GM18867 (cell line): Measurements from ENCODE around the gene LRP1B.

Experiments used
- ATAC-seq: cut with Tn5 transposase; IDR thresholded peaks from one replicate; pipeline ENCODE4 v1.9.1; 2021; ENCODE audit warnings: mild to moderate bottlenecking, moderate library complexity; ENCODE audit not compliant: unreplicated experiment

The LRP1B gene

DNA sequence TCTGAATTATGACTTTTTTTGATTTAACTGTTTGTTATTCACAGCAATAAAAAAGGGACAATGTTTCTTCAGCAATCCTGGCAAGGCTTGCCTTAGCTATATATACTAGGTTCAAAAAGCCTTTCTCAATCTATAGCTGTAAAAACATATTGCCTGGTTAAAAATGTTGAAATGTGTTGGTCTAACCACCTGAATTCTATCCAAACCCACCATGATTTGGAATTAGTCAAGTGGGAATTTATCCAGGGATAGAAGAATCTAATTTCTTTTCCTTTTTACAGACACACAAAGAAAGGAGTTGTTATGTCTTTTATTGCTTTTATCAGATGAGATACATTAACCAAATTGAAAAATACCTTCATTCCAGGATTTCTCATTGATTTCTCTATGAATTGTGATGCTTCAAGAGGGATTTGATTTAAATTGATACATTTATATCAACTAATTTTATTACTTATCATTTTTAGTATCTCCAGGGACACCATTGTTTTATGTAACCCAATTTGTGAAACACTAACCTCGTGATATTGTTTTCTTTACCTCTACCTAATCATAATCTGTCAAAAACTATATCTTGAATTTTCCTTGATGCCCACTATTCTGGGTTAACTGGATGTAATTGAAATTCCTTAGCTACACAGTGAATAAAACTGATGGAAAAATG lies 88.1 kb downstream of the LRP1B start:
- ATAC-seq = no peak

DNA sequence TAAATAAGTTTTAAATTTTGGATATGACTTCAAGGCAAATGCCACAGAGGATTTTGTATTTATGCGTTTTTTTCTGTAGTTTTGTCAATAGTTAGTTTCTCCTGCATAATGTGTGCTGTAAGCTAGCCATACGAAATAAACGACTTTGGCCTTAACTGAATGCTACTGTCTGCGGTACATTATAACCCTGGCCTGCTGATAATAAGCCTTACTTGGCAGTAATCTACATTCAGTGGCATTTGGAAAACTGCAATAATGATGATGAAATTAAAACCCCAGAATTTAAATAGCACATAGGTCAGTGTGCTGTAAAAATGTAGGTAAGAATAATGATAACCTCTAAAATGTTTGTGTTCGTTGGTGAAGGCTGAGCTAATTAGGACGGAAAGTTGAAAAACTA lies 88.8 kb downstream of the LRP1B start:
- ATAC-seq = no peak

DNA sequence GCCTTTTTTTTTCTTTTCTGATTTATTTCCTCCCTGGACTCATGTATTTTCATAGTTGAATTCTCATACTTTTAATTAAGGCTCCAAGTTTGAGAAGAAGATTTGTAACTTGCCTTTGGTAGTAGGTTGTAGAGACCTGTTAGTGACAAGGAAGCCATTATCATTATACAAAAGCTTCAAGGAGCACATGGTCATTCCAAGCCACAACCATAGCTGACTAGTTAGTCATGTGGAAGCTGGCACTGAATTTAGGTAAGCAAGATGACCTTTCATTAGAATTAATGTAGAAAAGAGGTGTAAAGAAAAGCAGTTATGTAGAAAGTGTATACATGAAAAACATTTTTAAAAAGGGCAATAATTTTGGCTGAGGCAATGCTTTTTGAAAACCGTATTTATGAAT lies 89.7 kb downstream of the LRP1B start:
- ATAC-seq = no peak

DNA sequence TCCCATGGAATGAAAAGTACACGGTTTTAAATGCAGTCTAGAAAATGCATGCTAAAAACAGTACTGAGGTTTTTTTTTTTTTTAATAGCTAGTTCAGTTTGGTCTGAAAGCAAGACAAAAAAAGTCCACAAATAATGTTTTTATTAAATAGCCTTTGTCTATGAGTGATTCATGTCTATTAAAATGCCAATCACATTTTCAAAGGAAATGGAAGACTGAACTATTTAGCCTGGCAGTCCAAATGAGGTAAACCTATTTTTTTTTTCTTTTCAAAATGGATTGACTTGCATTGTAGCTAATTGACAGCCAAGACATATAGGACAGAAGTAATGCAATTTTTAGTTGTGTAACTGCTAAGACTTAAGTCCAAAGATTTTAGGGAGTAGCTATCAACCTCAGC lies 90.3 kb downstream of the LRP1B start:
- ATAC-seq = no peak

DNA sequence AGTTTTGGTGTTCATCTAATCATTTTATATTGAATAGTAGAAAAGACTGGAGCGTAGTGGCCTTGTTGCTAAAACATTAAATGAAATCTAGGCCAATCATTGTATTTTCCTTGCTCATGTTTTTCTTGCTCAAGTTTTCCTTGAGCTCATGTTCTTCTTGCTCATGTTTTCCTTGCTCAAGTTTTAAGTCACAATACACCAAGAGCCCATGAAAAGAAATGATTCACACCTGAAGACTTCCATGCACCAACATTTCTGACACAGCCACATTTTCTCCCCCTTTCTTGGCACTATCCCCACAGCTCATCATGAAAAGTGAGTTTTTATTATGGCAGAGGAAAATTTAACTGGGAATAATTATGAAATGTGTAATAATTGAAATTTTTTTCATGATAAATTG lies 92.0 kb downstream of the LRP1B start:
- no peak for ATAC-seq

DNA sequence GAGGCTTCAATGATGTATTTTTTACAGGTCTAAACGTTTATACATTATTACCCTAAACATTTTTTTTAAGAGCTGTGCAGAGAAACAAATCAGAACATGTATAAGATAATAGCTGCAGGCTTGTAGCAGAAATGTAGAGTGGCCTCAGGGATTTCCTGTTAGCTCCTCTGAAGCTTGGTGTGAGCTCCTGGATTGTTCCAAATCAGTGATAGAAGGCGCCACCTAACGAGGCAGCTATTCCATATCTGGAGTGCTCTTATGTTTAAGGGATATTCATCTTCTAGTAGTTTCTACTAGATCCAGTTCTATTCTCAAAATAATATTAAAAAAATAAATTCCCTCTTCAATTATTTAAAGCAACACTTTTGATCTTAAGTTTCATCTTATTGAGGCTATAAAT lies 93.1 kb downstream of the LRP1B start:
- ATAC-seq = no peak

DNA sequence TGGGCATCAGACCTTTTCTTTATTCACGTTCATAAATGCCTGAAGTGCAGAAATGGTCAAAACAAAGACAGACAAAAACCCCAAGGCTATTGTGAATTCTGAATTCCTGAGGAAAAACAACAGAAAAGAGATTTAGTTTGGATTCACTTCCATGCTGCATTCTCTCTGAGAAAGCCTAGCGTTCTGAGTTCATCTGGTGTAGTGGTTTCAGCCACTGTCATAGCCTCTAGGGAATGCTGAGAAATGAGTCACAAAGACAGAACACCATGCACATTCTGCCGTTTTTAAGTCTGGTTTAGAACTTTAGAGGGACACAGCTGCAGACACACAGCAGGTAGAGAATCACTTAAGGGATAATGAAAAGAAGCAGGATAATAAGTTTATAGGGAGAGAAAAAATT lies 93.8 kb downstream of the LRP1B start:
- no peak for ATAC-seq

DNA sequence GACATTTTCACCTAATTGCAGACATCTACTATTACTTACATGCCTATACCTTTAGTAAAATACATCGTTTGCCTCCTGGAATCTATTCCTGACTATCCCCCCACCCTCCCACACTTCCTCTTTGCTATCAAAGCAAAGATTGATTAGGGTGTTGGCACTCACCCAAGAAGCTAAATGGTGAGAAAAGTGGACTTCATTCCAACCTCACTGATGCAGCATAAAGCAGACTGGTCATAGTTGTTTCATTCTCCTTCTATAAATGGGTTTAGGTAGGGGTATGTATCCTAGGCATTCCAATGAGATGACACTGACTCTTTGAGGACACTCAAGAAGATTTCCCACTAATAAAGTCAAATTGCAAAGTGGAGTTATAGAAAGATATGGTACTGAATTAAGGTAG lies 97.4 kb downstream of the LRP1B start:
- ATAC-seq = no peak

DNA sequence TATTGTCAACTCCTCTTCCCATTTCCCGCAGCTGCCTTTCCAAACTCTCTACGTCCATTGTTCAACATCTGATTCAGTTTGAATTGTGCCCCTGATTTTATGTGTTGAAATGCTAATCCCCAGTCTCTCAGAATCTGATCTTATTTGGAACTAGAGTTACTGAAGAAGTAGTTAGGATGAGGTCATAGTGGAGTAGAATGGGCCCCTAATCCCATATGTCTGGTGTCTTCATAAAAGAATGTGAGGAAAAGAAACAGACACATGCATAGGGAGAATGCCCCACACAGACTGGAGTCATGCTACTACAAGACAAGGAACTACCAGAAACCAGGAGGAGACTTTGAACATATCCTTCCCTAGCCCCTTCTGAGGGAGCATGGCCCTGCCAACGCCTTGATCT lies 99.2 kb downstream of the LRP1B start:
- no peak for ATAC-seq

DNA sequence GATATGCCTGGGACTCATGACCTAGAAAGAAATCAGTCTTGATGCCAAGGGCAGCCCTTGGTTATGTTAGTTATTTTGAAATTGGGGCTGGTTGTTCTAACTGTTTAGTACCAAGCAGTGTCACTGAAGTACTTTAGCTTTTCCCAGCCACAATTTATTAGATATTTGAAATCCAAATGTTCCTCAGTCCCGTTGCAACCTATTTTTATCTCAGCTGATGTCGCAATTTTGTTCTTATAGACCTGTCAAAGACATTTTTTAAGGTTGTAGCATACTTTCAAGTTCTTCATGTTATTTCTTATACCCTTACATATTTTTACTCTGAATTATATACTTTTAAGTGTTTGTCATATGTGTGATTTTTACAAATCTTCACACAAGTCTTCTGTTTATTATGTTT lies 100.1 kb downstream of the LRP1B start:
- ATAC-seq = no peak

DNA sequence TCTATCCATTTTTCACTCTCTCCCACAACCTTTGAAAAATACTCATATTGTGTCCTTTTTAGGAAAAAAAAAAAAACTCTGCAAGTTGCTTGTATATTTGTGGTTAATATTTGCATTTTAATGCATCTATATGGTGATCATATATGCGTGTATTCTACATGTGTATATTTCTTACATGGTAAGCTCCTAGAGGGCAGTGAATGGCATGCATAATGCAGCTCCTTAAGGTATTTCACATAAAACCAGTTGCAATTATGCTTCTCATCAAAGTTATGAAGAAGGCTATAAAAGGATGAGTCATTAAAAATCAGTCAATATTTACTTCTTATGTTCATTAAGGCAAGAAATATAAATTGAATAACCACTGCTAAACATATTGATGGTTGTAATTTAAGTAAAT lies 100.8 kb downstream of the LRP1B start:
- no peak for ATAC-seq

DNA sequence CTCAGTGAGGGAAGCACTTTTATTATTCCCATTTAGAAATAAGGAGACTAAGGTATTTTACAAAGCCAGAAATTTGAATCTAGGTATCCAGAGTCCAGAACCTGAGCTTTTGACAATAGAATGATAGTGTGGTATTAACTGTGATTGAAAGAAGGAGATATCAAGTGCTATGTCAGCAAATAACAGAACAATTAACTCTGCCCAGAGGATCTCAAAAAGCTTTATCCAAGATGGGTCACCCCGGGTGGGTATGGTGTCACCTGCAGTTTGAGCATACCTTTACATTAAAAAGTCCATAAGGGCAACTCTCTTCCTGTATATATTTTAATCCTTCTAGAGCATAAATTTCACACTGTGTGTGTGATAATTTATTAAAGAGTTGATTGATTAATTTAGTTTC lies 105.4 kb downstream of the LRP1B start:
- ATAC-seq = no peak

DNA sequence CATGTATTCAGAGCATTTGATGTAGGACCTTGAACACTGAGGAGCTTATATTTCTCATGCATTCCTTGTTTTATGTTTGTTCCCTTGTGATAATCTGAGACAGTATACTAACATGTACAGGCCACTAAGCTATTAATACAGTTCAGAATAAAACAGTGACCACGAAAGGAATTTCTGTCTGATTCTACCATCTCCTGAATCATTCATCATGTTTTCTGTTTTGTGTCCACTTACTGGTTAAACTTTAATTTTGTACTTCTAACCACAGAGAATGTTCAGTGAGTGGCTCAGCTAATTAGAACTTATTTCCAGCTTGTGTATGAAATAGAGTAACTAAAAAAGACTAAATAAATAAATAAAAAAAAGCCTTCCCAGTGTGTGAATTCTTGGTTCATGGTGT lies 110.4 kb downstream of the LRP1B start:
- ATAC-seq = no peak

DNA sequence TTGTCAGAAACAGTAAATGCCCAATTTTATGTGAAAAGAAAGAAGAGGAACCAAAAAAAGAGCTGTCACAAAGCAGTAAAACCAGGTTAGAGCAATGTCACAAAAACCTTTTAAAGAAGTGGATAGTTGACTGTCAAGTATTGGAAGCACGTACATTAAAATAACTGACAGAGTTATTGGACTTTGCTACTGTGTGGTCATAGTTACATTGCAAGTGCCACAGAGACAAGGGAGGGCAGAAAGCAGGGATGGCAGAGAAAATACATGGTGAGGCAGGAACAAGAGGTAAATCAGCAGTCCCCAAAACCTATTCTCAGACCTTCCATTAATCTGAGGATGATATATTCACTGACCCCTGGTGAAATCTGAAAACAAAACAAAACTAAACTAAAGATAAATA lies 116.3 kb downstream of the LRP1B start:
- ATAC-seq = no peak

DNA sequence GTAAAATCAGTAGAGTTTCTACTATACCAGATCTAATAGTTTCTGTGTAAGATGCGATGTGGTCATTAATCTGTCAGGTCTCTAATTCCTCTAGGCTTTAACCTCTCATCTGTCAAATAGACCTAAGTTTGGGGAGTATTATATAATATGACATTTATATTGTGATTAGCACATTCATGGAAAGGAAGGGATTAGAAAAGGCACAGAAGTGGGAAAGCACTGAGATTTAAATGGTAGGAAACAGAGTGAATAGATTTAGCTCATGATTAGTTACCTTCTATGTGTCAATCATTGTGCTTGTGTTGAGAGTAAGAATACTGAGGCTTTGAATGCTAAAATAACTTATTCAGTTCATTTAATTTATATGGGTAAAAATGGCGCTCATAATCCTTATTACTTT lies 118.0 kb downstream of the LRP1B start:
- ATAC-seq = no peak

DNA sequence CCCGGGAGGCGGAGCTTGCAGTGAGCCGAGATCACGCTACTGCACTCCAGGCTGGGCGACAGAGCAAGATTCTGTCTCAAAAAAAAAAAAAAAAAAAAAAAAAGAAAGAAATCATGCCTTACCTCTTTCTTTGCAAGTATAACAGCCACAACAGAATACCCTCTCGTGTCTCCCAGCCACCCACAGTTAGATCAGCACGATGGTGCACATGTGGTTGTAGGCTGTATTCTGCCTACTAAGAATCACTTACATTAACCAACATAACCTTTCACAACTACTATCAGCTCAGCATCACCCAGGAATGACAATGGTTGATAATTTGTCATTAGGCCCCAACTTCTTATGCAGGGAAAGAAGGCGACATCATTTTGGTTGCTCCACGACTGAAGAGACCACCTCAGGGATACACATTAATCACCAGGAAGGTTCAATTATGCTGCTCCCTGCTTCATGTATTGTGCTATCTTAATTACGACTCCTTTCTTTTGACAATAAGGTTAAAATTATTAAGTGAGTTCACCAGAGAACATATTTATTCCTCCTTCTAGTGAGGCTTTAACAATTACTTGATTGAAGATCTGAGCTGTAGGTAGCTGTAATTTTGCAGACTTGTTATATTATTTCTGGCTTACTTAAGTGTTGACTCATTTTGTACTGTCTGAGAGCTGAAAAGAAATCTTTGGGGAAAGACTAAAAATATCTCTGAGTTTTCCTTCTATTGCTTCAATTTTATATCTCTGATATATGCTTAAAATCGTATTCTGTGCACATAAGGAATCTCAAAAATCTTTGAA lies 120.1 kb downstream of the LRP1B start:
- ATAC-seq = no peak

DNA sequence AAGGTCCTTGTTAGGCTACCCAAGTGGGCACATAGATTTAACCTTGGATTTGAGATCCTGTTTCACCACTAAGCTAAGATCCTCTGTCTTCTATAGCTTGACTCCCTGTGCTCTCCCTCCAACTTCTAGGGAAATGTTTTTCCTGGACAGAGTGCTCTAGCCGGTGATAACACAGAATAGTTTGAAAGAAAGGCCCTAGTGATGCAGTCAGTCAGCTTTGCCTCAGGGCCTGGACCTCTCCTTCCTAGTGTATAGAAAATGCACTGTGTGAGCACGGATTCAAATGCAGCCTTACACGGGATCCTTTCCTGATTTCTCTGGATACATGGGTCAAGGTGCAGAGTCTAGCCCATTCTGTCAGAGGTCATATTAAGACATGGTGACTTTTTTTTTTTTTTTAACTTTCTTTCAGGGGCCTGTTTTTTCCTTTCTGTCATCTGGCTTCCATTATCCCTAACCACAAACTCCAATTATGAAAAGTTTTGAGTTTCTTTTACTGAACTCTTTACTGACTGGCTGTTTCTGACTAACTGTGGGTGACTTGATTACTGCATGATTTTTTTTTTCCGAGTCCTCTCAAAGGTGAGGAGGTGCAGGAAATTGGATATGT lies 122.6 kb downstream of the LRP1B start:
- ATAC-seq = no peak

DNA sequence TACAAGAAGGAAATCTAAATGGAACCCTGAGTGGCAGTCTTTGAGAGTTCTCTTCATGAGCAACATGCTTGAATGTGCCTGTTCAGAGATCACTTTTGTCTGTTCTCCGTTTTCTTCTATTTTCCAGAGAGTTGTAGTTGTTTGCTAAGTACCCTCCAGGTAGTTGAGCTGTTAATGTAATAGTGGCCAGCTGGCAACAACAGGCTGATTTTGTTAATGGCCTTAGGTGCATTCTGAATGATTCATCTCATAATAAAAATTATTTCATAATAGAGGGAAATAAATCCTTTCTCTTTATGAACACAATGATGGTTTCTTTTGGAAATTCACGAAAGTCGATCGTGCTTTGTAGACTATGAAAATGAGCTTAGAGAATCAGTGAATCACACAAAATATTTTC lies 136.8 kb downstream of the LRP1B start:
- no peak for ATAC-seq

DNA sequence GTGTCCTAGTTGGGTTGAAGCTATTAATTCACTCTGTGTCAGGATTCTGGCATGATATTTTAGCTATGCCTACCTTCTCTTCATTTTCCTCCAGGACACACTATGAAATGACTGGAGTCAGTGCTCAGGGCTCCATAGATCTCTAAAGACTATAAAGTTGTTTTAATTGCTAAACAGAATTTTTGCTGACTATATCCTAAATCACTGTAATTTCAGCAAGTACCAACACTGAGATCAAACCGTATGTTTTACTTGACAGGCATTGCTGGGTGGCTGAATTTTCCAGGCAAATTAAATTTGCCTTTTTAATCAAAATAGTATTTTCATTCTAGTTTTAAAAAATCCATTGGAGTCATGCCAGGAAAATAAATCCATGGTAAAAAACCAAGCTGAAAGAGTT lies 138.1 kb downstream of the LRP1B start:
- no peak for ATAC-seq

DNA sequence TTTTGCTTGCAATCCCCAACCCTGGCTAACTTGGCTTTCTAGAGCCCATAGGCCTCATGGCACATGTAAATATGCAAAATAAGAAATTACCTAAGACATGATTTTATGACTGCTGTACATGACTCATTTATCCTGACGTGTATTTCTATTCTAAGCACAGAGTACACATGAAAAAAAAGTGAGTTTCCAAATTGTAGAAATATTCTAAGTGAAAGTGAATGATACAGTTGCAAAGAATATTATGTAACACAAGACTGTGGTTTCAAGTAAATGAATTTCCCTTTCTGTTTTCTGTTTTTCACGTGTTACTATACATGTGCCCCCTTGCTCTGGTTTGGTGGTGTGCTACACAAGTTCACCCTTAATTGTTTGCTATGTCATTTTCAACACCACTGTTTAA lies 162.4 kb downstream of the LRP1B start:
- no peak for ATAC-seq

DNA sequence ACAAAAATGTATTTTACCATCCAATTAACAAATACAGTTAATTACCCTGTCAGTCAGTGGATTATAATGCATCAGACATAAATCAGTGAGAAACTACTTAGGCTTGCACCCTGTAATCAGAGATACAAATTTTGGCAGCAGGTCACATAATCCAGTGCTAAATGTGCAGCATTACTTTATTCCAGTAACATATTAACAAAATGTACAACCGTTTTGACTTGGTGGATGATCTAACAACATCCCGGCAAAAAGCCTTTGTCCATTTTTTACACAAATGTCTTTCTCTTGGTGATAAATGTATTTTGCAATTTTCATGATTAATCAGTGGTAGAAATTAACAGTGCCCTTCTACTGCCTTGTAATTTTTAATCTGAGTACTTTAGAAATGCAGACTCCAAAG lies 162.8 kb downstream of the LRP1B start:
- ATAC-seq = no peak

DNA sequence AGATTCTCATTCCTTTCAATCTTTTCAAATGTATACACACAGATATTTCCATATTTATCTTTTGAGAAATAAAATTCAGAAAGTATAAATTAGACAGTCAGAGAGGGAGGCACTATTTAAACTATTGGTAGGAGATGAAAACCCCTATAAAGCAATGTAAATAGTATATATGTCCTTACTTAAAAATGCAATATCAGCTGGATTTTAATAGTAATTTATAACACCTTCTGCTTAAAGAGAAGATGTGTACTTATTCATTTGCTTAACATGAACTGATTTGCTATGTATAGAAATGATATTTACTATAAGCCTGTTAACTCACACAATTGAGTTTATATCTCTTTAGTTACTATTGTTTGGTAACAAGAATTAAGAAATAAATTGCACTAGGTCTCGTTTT lies 163.3 kb downstream of the LRP1B start:
- ATAC-seq = no peak
